Heart right ventricle (tissue), 16 donors: Measurements from ENCODE around the gene SLC2A9. TPM values are rescaled to one million over a fixed set of nuclear protein-coding genes. Genes with fewer than 3 reads are reported as not detected.

Experiments used
- ATAC-seq, 8 donors: fragments of 200-7000 bp; cut with Tn5 transposase; one replicate each; pipeline ENCODE4 v1.9.1; 2020; ENCODE audit warnings: mild to moderate bottlenecking in 8 of 8, moderate library complexity in 8 of 8, moderate number of reproducible peaks in 1 of 8
- DNase-seq, 2 donors: peaks; one replicate each; pipeline ENCODE4 v3.0.0-alpha.2; 2020
- H3K27ac ChIP-seq, 10 donors: fragments of 200-600 bp; sonication (generic) in 2 of 10; one replicate each; pipeline versions ENCODE4 v1.5.0 to v1.8.0; 2020 to 2022; ENCODE audit warnings: mild to moderate bottlenecking in 3 of 10
- H3K27me3 ChIP-seq, 7 donors: fragments of 200-600 bp; one replicate each; pipeline ENCODE4 v1.8.0; 2021 to 2022; ENCODE audit warnings: mild to moderate bottlenecking in 2 of 7
- H3K36me3 ChIP-seq, 9 donors: fragments of 200-600 bp; sonication (generic) in 1 of 9; one replicate each; pipeline versions ENCODE4 v1.5.0 to v1.8.0; 2020 to 2022; ENCODE audit warnings: mild to moderate bottlenecking in 2 of 9
- H3K4me1 ChIP-seq, 9 donors: fragments of 200-600 bp; sonication (generic) in 1 of 9; one replicate each; pipeline versions ENCODE4 v1.5.0 to v1.8.0; 2020 to 2022; ENCODE audit warnings: mild to moderate bottlenecking in 4 of 9
- H3K4me3 ChIP-seq, 10 donors: fragments of 200-600 bp; sonication (generic) in 2 of 10; one replicate each; pipeline versions ENCODE4 v1.5.0 to v1.8.0; 2020 to 2022; ENCODE audit warnings: mild to moderate bottlenecking in 7 of 10, moderate library complexity in 2 of 10
- H3K9me3 ChIP-seq, 11 donors: fragments of 200-600 bp in 10 of 11; sonication (generic) in 2 of 11; one replicate each; pipeline versions ENCODE4 v1.5.0 to v1.8.0; 2013 to 2022; ENCODE audit warnings: mild to moderate bottlenecking in 2 of 11, control low read depth in 1 of 11, moderate library complexity in 1 of 11
- WGBS, 2 donors: extraction: QIAGEN DNeasy Blood & Tissue Kit; methylation state at CpG; one replicate each; pipeline ENCODE4 v1.1.7; 2013; ENCODE audit warnings: inconsistent platforms in 1 of 2; 5-methylcytosine and 5-hydroxymethylcytosine counted together
- intact Hi-C, 10 donors: fragments of 100-400 bp; cut with DNase I; formaldehyde crosslinking; loops; one replicate each; pipeline versions ENCODE4 v1.11.1 to v1.14.2; 2022
- polyA plus RNA-seq, 2 donors: library from polyadenylated mRNA; stranded (reverse); fragments of 200-250 nt; gene quantifications; one replicate each; pipeline ENCODE4 v1.2.3, GENCODE V29; 2013
- total RNA-seq, 10 donors: library from RNA; stranded (reverse); fragmentation: NEBNext Ultra II Directional in 3 of 10; extraction: Animal tissue kit (Norgen Biotek cat#: 25700) in 3 of 10; gene quantifications; one replicate each; pipeline versions ENCODE4 v1.2.1 to v1.2.4, GENCODE V29; 2021 to 2023
- TF ChIP-seq, protein P1 (sequence below), 9 donors: fragments of 200-600 bp; sonication (generic) in 2 of 9; IDR thresholded peaks; one replicate each; pipeline versions ENCODE4 v1.5.0 to v1.8.0; 2021 to 2022; ENCODE audit warnings: antibody characterized with exemption in 9 of 9, mild to moderate bottlenecking in 5 of 9, moderate library complexity in 1 of 9
- donor health status: Arrhythmogenic right ventricular cardiomyopathy.
- donor health status: ischemic (EF 13 %, LVEDD 7.1; RV severe dilation, severe dysfunction).
- donor health status: healthy with polysubstance abuse.
- donor health status: DM: no; HTN: yes; CAD: no.
- donor health status: DM: no; HTN: no; CAD: no.
- donor health status: ischemic (EF 25% LVEDD 6.9; RV normal size, moderate dysfunction).
- donor health status: ischemic (EF 25% LVEDD 5.7; RV mildly dilated, moderate dysfunction).
- donor health status: healthy.
- donor health status: DM: yes; HTN: yes; CAD: no.
- donor health status: Ischemic cardiomyopathy.
- donor health status: ischemic (EF 35%, LVEDD 5.7; RV mildly dilated, moderate dysfunction).
- donor health status: nonischemic (EF 11% LVEDD 7.7; RV severe dilation, severe dysfunction).
- donor health status: DM: yes; HTN: yes; CAD: no.
- donor health status: PGD.
- donor health status: ischemic (EF 29% LVEDD 5.4; RV normal size, mild dysfunction).
- donor health status: nonischemic (EF 23%, LVEDD 6.1; RV moderate dilation, normal function).

SLC2A9 gene
- total and polyA plus RNA-seq, 12 donors: 3.1 to 10.9 (median 5.5) TPM

DNA sequence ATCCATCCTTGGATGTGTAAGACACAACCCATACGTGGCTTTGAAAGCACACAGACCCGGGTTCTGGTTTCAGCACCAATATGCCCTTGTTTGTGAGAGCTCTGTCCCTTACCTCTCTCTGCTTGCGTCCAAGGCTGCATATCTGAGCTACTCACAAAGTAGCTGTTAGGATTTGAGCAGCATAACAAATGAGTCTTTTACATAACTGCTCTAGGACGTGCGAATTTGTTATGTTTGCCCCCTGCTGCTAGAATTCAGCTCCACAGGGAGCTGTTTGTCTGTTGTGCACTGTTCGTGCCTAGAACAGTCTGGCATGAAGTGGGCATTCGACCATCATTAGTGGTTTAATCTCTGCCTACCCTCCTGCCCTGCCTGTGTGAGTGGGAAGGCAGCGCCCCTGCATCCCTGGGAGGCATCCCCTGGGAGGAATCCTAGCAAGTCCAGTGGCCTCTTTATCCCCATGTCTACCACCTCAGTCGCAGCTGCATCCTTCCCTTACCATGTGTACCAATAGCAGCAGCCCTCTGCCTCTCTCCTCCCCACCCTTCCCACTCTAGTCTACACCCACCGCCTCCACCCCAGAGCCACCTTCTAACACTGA lies 42.1 kb downstream of the SLC2A9 start:
- no peak overlapping the region for H3K4me3 ChIP-seq
- ATAC-seq (peak in 1 of 8 donors; percentile 37), DNase-seq (no peak)
- H3K27ac ChIP-seq: no peak overlapping the region
- H3K4me1 ChIP-seq: no peaks in the 10 kb centered on the region
- TF ChIP-seq, protein P1, sequence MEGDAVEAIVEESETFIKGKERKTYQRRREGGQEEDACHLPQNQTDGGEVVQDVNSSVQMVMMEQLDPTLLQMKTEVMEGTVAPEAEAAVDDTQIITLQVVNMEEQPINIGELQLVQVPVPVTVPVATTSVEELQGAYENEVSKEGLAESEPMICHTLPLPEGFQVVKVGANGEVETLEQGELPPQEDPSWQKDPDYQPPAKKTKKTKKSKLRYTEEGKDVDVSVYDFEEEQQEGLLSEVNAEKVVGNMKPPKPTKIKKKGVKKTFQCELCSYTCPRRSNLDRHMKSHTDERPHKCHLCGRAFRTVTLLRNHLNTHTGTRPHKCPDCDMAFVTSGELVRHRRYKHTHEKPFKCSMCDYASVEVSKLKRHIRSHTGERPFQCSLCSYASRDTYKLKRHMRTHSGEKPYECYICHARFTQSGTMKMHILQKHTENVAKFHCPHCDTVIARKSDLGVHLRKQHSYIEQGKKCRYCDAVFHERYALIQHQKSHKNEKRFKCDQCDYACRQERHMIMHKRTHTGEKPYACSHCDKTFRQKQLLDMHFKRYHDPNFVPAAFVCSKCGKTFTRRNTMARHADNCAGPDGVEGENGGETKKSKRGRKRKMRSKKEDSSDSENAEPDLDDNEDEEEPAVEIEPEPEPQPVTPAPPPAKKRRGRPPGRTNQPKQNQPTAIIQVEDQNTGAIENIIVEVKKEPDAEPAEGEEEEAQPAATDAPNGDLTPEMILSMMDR (IDR thresholded peaks at IDR 0.05): no peak
- H3K27me3 ChIP-seq: no peaks in the 10 kb centered on the region
- intact Hi-C loops: no loop called here
- H3K9me3 ChIP-seq: peaks cover 0 to 13% (median 0%) of the 10 kb centered on the region in 11 donors
- peaks cover 0 to 21% (median 0%) of the 10 kb centered on the region in 9 donors for H3K36me3 ChIP-seq
- 54 to 63% methylated on average over 10 of the region's 10 CpGs for WGBS, 2 donors

DNA sequence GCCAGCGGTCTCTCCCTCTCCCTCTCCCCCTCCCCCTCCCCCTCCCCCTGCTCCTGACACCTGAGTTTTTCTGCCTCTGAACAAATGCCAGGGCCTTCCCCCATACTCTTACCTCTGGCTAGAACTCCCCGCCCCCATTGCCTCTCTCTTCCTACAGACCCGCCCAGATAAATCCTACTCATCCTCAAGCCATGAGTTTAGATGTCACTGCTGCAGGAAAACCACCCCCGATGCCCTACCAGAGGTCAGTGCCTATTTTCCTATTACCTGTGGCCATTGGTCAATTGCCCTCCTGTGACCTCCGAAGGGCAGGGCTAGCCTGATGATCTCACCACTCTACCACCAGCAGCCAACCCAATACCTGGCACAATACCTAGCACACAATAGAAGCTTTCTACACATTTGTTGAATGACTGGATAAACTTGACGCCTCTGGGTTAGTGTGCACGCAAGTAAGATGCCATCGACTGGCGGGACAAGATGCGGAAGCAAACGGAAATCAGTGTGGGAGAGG lies 43.7 kb downstream of the SLC2A9 start:
- no peak for DNase-seq
- TF ChIP-seq, protein P1 (IDR thresholded peaks at IDR 0.05): no peak

DNA sequence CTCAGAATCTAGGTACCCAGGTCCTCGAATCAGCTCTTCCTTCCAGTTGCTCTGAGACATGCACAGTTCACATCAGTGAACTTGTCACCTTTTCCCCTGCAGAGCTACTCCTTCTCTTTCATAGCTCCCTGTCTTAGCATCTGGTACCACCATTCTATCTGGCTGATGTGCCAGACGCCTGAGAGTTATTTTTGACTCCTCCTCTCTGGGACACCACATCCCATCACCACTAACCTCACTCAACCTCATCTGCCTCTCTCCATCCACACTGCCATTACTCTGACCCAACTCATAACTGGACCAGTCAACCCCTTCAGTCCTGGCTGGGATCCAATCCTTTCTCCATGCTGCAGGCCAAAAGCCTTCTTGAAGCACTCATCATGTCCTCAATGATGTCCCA lies 44.5 kb downstream of the SLC2A9 start:
- Histone ChIP-seq H3K27me3 (no peaks in the 10 kb centered on the region), H3K27ac (no peak overlapping the region), H3K9me3 (peaks cover 0 to 13% (median 3%) of the 10 kb centered on the region in 11 donors), H3K36me3 (peaks cover 0 to 19% (median 0%) of the 10 kb centered on the region in 9 donors), H3K4me1 (no peaks in the 10 kb centered on the region), H3K4me3 (no peak overlapping the region)
- ATAC-seq (no peak), DNase-seq (no peak)
- intact Hi-C loops: no loop called here
- 77 to 78% methylated on average over 2 of the region's 2 CpGs for WGBS, 2 donors
- TF ChIP-seq, protein P1 (IDR thresholded peaks at IDR 0.05): no peak

More for the DNA sequence above, 43.7 kb downstream of the SLC2A9 start:
- H3K36me3 ChIP-seq: peaks cover 0 to 19% (median 0%) of the 10 kb centered on the region in 9 donors
- no peak for ATAC-seq
- H3K27me3 ChIP-seq: no peaks in the 10 kb centered on the region
- H3K4me1 ChIP-seq: no peaks in the 10 kb centered on the region
- no peak overlapping the region for H3K4me3 ChIP-seq
- 79 to 83% methylated on average over 11 of the region's 11 CpGs for WGBS, 2 donors
- no peak overlapping the region for H3K27ac ChIP-seq
- peaks cover 0 to 13% (median 3%) of the 10 kb centered on the region in 11 donors for H3K9me3 ChIP-seq
- intact Hi-C loops: no loop called here

DNA sequence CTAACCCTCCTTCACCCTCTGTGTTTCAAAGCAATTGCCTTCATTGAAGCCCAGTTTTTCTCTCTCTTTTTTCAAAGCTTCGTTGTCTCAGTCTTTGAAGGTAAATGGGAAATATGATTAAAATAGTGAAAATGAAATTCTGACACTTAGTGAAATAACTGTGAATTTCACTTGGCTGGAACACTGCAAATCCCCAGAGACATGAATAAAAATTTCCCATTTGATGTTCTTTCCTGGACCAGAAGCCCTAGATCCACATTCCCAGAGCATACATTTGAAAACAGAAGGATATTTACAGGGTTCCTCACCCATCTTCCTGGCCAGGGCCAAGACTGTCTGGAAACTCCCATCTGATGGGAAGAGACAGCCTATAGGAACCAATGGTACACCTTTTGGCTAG lies 45.0 kb downstream of the SLC2A9 start:
- Histone ChIP-seq H3K9me3 (peaks cover 0 to 13% (median 3%) of the 10 kb centered on the region in 11 donors), H3K4me3 (no peak overlapping the region), H3K27ac (no peak overlapping the region), H3K36me3 (peaks cover 0 to 19% (median 0%) of the 10 kb centered on the region in 9 donors), H3K4me1 (no peaks in the 10 kb centered on the region), H3K27me3 (no peaks in the 10 kb centered on the region)
- TF ChIP-seq, protein P1 (IDR thresholded peaks at IDR 0.05): no peak
- 78 to 85% methylated on average over 1 of the region's 1 CpG for WGBS, 2 donors
- intact Hi-C loops: no loop called here
- ATAC-seq (peak in 1 of 8 donors; percentile 22), DNase-seq (no peak)
